ENCODE data around the gene FAM25A. TPM values are rescaled to one million over a fixed set of nuclear protein-coding genes. Genes with fewer than 3 reads are reported as not detected.

Gene FAM25A
- total RNA-seq, 1 experiment from 2014 or later, result 11.4 TPM

DNA sequence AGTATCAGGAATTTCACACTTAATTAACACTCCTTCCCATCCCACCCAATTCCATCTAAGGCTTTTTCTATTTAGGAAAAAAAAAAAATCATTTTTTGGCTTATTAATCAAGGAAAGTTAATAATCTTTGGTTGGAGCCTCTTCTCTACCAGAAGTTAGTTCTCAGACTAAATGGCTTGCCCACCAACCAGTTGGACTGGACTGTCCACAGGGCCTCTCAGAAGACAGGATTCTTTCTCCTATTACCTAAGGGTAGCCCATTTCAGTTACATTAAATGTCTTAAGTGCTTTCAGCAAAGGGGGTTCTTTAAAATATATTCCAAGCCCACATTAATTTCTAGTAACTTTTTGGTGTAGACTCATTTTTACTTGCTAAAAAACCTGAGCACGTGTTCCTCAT, 39.3 kb downstream of the FAM25A start:
- Histone ChIP-seq H3F3A (ENCODE audit: insufficient read depth, low read depth) (no peaks in the 10 kb centered on the region), H3K9me3 (ENCODE audit: insufficient read depth, low read depth) (no peaks in the 10 kb centered on the region), H3K79me2 (ENCODE audit: low read depth) (no peaks in the 10 kb centered on the region), H3K4me2 (no peak overlapping the region), H3K9me2 (ENCODE audit: insufficient read depth) (no peaks in the 10 kb centered on the region), H3K27me3 (ENCODE audit: insufficient read depth, low read depth) (no peaks in the 10 kb centered on the region), H3K27ac (no peak overlapping the region), H3K4me3 (no peak overlapping the region), H2AFZ (no peak overlapping the region), H3K4me1 (replicated peaks; ENCODE audit: insufficient read depth) (no peaks in the 10 kb centered on the region), H3K36me3 (ENCODE audit: low read depth) (peaks cover 20% of the 10 kb centered on the region), H4K20me1 (ENCODE audit: insufficient read depth) (no peaks in the 10 kb centered on the region)
- intact Hi-C loops (cut with micrococcal nuclease; ENCODE audit: unreplicated experiment), result no loop called here
- no TSS peak for BruUV-seq (replicated peaks)
- ChIA-PET POLR2A (ENCODE audit: unreplicated experiment) (no interaction called here), CTCF (interaction anchor here (0.6 kb wide), 1 partner anchor 22 kb away, joined by 3 read pairs; no protein-coding TSS in a partner anchor)
- DNase-seq, result no peak
- TF ChIP-seq EZH2 (IDR thresholded peaks at IDR 0.05; ENCODE audit: low read depth), result no peak
- TF ChIP-seq, protein P1, sequence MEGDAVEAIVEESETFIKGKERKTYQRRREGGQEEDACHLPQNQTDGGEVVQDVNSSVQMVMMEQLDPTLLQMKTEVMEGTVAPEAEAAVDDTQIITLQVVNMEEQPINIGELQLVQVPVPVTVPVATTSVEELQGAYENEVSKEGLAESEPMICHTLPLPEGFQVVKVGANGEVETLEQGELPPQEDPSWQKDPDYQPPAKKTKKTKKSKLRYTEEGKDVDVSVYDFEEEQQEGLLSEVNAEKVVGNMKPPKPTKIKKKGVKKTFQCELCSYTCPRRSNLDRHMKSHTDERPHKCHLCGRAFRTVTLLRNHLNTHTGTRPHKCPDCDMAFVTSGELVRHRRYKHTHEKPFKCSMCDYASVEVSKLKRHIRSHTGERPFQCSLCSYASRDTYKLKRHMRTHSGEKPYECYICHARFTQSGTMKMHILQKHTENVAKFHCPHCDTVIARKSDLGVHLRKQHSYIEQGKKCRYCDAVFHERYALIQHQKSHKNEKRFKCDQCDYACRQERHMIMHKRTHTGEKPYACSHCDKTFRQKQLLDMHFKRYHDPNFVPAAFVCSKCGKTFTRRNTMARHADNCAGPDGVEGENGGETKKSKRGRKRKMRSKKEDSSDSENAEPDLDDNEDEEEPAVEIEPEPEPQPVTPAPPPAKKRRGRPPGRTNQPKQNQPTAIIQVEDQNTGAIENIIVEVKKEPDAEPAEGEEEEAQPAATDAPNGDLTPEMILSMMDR (conservative IDR thresholded peaks at IDR 0.05), result no peak

DNA sequence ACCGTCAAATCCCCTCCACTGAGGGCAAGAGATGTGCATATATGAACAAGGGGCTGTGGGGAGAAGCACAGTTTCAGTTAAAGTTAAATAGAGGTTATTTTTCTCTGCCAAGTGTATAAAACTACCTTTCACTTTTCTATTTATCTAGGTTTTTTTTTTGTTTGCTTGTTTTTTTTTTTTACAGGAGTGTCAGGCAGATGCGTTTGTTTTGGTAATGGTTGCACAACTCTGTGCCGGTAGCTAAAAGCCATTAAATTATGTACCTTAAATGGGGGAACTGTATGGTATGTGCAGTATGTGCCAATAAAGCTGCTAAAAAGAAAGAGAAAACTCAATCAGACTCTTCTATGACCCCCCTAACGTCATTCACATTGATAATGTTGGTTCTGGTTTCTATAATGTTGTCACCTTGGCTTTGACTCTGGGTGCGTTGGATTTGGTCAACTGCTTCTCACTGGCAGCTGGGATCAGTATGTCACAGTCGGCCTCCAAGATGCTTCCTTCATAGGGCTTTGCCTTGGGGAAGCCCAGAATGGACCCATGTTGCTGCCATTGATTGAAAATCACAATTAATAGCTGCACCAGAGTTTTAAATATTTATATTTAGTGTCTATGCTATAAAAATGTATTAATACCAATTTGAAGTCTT, 40.3 kb downstream of the FAM25A start:
- Histone ChIP-seq H3K27me3 (ENCODE audit: insufficient read depth, low read depth) (no peaks in the 10 kb centered on the region), H2AFZ (no peak overlapping the region), H3K4me3 (no peak overlapping the region), H4K20me1 (ENCODE audit: insufficient read depth) (no peaks in the 10 kb centered on the region), H3K9me3 (ENCODE audit: insufficient read depth, low read depth) (no peaks in the 10 kb centered on the region), H3K36me3 (ENCODE audit: low read depth) (peaks cover 24% of the 10 kb centered on the region), H3K27ac (no peak overlapping the region), H3K79me2 (ENCODE audit: low read depth) (no peaks in the 10 kb centered on the region), H3K4me2 (no peak overlapping the region), H3F3A (ENCODE audit: insufficient read depth, low read depth) (no peaks in the 10 kb centered on the region), H3K4me1 (replicated peaks; ENCODE audit: insufficient read depth) (no peaks in the 10 kb centered on the region), H3K9me2 (ENCODE audit: insufficient read depth) (no peaks in the 10 kb centered on the region)
- BruUV-seq (replicated peaks), result no TSS peak
- intact Hi-C loops (cut with micrococcal nuclease; ENCODE audit: unreplicated experiment), result no loop called here
- DNase-seq, result no peak
- ChIA-PET CTCF (no interaction called here), POLR2A (ENCODE audit: unreplicated experiment) (no interaction called here)
- no peak for TF ChIP-seq EZH2 (IDR thresholded peaks at IDR 0.05; ENCODE audit: low read depth)
- TF ChIP-seq, protein P1 (conservative IDR thresholded peaks at IDR 0.05), result no peak

DNA sequence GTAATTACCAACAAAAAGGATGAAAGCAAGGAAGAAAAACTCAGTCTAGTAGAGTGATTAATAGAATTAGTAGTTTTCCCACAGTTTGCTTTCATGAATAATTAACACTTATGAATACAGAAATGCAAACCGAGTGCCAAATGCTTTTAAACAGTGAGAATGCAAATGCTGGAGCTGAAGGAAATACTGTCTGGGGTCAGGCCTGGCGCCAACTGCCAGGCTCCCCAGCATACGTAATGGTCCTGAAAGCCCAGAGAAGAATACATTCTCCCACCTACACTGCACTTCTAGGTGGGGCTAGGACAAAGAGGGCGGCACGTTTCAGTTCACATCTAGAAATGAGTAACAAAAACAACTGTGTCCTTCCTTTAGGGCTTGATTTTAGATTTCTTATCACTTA, 44.6 kb downstream of the FAM25A start:
- POLR2A ChIA-PET (ENCODE audit: unreplicated experiment), result no interaction called here
- H3K4me3 ChIP-seq, result no peak overlapping the region
- H3F3A ChIP-seq (ENCODE audit: insufficient read depth, low read depth), result no peaks in the 10 kb centered on the region
- no peaks in the 10 kb centered on the region for H3K27me3 ChIP-seq (ENCODE audit: insufficient read depth, low read depth)
- no peaks in the 10 kb centered on the region for H3K79me2 ChIP-seq (ENCODE audit: low read depth)
- H3K9me3 ChIP-seq (ENCODE audit: insufficient read depth, low read depth), result no peaks in the 10 kb centered on the region
- TF ChIP-seq, protein P1 (conservative IDR thresholded peaks at IDR 0.05), result no peak
- no peak overlapping the region for H2AFZ ChIP-seq
- no peak overlapping the region for H3K27ac ChIP-seq
- no peak overlapping the region for H3K4me2 ChIP-seq
- intact Hi-C loops (cut with micrococcal nuclease; ENCODE audit: unreplicated experiment), result no loop called here
- peaks cover 16% of the 10 kb centered on the region for H3K36me3 ChIP-seq (ENCODE audit: low read depth)
- DNase-seq, result no peak
- no TSS peak for BruUV-seq (replicated peaks)
- H3K4me1 ChIP-seq (replicated peaks; ENCODE audit: insufficient read depth), result no peaks in the 10 kb centered on the region
- no peaks in the 10 kb centered on the region for H4K20me1 ChIP-seq (ENCODE audit: insufficient read depth)
- no peaks in the 10 kb centered on the region for H3K9me2 ChIP-seq (ENCODE audit: insufficient read depth)
- CTCF ChIA-PET, result no interaction called here
